Measurements from ENCODE around the gene FOXN3.

Gene FOXN3, protein sequence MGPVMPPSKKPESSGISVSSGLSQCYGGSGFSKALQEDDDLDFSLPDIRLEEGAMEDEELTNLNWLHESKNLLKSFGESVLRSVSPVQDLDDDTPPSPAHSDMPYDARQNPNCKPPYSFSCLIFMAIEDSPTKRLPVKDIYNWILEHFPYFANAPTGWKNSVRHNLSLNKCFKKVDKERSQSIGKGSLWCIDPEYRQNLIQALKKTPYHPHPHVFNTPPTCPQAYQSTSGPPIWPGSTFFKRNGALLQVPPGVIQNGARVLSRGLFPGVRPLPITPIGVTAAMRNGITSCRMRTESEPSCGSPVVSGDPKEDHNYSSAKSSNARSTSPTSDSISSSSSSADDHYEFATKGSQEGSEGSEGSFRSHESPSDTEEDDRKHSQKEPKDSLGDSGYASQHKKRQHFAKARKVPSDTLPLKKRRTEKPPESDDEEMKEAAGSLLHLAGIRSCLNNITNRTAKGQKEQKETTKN

DNA sequence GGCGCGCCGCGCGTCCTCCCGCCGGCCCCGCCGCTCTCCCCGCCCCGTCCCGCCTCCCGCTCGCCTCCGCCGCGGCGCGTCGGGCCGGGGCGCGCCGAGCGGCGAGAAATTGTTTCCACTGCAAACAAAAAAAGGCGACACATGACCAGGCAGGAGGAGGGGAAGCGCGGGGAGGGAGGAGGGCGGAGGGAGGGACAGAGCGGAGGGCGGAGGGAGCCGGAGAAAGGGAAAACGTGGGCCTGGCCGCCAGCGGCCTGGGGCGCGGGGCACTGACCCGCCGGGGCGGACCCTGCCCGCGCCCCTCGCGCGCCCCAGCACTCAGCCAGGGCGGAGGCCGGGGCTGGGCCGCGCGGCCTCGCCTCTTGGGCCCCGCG, at the start of gene FOXN3:
Gene FOXN3 (minus strand): TSS at position 143 of the 374 bp plus-strand sequence. CDS start 4,757 bp downstream, outside the sequence.
- peak; percentile 91 for DNase-seq

DNA sequence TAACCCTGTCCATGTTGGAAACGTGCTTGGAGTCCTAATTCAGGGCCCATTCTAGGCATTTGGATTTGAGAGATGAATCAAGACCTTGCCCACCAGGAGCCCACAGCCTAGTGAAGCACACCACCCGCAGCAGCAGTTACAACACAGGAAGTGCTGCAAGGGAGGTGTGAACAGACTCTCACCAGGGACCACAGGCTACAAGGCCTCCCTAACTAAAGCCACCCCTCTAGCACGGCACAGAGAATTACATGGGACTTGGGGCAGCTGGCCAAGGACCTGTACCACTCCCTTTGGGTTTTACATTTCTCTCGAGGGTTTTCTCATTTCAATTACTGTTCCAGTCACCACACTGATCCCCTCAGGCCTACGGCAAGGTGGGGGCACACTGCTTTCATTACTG, 49.5 kb upstream of the FOXN3 start:
- DNase-seq = no peak

DNA sequence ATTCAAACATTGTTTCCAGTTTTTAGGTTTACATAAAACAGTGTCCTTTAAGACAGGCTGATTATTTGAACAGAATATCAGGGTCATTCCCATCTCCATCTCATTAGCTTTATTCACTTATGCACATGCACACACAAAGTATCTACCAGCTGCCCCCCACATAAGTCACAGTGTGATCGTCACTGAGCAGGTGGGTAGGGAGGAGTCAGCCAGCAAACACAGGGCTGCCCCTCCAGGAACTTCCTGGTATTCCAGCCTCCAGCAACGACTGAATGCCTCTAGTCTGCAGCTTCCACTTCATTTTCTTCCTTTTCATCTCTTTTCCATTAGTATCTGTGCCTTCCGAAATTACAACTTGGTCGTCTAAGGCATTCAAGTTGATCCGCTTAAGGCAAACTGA, 48.8 kb upstream of the FOXN3 start:
- DNase-seq = no peak

DNA sequence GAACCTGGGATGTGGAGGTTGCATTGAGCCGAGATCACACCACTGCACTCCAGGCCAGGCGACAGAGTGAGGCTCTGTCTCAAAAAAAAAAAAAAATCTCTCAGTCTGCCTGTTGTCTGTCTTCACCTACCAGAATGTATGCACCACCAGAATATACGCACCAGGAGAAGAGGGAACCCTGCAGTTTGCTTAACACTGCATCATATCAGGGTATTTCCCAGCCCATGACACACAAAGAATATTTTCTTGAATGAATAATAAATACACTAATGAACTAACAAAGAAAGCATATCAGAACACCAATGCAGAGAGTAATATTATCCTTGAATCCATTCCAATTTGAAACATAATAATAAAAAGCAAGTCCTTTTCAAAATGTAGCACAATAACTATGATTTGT, 44.2 kb upstream of the FOXN3 start:
- no peak for DNase-seq

DNA sequence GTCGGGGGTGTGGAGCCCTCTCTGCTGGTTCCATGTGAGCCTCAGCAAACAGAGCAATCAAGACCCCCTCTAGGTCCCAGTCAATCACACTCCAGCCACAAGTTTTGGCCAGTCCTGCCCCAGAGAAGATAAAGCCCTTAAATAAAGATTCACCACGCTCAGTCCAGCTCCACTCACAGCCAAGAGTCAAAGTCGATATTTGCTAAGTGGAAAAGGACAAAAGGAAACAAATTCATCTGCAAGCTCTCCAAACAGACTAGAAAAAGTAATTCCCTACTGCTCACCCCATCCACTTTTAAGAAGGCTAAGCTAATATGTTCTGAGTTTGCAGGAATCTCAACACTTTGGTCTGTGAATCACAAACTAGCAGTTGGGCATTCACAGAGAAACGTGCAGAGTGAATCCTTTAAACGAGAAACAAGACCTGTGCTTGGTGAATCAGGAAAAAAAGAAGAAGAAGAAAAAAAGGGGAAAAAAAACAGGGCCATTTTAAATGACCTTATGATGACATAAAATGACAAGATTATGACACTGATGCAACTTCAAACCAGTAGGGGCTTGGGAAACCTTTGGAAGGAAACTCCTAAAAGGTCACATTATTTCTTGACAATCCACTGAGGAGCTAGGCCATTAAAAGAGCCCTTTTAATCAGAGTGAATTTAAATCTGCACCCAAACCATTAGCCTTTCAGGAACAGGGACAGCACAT, 41.8 kb upstream of the FOXN3 start:
- DNase-seq = no peak

DNA sequence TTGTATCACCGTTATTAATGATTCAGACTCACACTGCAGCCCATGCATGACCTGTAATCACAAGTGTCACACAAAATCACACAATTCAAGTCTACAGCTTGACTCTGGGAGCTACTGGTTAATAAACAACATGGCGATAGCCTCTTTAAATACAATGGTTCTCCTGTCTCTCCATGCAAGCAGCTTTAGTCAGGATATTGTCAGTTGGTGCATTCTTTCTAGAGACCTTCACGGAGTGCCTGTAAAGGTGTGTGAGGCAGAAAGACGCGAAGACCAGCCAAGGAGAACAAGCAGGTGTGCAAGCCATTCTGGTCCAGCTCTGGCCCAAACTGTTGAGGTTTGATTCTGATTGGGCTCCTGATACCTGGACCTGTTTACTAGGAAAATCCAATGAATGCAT, 40.0 kb upstream of the FOXN3 start:
- DNase-seq = no peak

DNA sequence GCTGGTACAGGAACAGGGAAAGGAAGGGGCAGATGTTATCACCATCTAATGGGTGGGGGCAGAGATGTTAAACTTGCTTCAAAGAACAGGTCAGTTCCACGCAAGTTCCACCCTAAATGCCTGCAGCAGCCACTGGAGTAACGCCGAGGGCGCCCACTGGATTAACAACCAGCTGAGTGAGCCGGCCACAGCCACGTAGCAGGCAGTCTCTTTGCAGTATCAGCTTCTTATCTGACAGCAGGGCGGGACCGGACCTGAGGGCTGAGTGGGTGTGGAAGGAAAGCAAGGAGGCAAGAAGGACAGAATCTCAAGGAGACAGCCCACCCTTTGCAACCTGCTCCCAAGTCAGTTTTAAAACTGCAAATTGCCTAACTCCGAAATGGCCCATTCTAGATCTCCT, 38.4 kb upstream of the FOXN3 start:
- DNase-seq = no peak

DNA sequence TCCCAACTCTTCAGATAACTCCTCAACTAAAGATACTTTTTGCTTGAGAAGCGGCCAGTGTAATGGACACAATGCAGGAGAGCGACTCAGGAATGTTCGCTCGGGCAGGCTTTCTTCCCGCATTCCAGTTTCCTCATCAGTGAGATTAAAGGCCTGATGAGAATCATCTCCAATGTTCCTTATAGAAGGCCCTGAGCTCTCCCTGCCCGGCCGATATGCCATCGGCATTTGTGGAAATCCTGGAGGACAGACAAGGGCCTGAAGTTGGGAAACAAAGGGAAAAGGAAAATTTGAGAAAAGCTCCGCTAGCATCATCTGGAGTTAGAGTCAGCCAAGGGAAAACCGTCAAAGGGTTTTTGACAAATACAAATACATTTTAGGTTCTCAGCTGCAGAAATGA, 38.0 kb upstream of the FOXN3 start:
- no peak for DNase-seq

DNA sequence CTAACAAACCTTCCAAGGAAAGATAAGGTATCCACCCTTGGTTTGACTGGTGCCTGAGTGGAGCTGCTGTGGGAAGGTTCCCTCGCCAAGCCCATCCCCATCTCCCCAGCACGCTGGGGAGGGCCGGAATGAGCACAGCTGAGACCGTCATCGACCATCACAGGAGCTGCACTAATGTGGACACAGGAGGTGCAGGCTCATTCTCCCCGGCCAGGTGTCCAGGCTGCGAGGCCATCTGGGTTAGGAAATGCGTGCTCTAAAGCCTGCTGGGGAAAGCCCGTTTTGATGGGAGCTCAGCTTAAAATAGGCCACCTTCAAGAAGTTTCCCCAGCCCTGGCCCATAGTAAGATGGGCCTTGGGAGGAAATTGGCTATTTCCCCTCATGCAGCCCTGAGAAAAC, 35.2 kb upstream of the FOXN3 start:
- DNase-seq = no peak

DNA sequence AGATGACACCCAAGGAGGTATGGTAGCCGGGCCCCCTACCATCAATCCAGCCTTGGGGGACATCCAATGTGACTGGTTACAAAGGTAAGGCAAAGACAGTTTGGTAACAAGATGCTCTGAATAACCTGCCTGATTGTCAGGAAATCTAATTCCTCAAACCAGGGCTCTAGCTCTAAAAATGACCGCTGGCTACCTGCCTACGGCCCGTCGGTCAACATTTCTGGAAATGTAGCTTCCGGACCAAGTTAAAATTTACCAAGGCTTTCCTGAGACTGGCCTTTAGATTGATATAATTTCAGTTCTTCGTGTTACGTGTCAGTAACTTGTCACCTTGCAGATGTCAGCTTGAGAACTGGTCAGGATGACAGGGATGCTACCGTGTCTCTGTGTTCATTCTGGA, 34.2 kb upstream of the FOXN3 start:
- DNase-seq = no peak

DNA sequence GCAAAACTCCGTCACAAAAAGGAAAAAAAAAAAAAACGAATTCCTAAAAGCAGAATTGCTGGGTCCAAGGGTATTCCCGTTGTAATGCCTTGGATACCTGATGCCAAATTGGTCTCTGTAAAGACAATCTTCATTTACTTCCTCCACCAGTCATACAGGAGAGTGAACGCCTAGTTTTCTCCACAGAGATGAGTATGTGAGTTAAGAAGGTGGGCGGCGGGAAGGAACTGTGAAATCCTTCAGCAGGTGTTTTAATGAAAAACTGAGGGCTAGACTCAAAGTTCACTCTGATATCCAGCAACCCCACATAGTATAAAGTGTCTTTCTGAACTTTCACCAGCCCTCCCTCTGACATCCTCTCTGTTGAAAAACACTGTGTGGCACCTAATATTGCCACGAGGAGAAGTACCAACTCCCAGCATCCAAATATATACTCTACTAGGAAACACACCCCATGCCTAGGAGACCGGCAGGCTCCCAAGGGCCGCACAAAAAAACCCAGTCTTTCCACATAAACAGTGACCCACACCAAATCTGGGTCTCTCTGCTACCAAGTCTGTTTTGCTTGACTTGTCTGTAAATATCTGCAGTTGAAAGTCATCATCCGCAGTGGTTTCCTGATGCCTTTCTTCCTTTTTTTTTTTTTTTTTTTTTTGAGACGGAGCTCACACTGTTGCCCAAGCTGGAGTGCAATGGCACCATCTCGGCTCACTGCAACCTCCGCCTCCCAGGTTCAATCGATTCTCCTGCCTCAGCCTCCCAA, 30.3 kb upstream of the FOXN3 start:
- DNase-seq = no peak

DNA sequence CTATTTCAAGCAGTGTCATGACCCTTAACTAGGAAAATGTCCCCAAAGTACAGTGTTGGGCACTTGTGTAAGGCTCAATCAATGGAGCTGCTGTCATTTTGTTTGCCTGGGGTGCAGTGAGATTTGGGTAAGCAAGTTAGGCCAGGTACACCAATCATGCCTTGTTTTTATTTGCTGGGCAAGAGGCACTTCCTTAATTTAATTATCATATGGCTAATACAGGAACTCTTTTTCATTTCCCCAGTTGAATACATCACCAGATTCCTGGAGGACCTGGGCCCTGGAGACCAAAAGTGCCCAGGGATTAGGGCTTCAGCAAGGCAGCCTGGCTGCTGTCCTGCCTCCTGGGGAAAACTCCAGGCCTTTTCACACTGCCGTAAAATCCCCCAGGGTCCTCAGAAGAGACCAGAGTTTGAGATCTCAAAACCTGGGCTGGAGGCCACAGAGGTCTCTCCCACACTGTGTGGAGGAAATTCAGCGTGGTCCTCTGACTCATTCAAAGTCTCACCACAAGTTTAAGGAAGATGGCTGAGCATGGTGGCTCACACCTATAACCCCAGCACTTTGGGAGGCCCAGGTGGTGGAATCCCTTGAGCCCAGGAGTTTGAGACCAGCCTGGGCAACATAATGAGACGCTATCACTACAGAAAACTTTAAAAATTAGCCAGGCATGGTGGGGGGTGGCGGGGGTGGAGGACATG, 28.4 kb upstream of the FOXN3 start:
- no peak for DNase-seq

DNA sequence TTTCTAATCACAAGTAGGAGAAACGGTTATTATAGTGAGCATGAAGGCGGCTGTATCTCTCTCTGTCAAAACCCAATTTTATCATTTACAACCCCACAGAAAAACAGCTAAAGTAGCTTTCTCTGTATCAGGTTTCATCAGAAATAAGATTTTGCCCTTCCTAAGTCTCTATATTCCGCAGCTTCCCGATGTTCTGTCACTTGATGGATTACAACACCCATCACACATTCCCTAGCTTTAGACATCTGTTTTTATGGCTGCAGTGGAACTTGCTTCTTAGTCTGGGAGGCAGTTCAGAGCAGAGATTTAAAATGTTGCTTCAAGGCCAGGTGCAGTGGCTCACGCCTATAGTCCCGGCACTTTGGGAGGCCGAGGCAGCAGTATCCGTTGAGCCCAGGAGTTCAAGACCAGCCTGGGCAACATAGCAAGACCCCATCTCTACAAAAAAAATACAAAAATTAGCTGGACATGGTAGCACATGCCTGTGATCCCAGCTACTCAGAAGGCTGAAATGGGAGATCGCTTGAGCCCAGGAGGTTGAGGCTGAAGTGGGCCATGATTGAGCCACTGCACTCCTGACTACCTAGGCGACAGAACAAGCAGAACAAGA, 27.6 kb upstream of the FOXN3 start:
- DNase-seq = no peak

DNA sequence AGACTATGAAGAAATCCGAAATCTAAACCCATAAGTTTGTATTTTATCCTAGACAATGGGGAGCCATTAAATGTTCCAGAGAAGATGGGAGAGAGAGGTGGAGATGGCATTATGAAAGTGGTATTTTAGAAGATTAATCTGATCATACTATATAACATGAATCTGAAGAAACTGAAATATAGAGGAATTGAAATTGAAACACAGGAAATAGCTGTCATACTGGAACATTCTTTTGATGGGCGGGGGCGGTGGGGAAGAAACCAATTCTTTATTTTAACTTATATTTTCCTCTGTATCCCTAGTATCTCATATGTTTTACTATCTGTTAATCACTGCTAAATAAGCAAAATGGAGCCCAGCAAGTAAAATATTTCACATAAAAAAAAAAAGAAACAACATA, 27.0 kb upstream of the FOXN3 start:
- no peak for DNase-seq

DNA sequence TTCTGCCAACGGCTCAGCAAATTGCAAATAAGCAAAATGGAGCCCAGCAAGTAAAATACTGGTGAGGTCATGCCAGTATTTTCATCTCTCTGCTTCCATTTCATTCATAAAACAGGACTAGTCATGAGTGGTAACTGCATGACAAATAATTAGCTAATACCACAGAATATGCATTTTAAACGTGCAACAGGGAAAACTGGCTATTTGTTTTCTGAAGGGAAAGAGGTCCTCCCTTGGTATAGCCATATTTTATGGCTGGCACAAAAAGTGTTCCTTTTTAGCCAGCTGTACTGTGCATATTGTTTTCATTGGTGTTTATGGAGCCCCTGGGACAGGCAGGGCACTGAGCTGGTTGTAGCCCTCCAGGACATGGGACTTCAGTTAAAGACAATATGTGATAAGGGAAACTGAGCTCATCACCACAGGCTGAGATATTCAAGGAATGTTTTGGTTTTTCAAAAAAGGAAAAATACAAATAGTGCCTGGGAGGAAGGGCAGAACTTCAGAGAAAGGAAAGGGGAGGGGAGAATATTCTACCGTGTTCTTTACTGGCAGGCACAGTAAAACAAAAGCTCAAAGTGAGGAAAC, 26.1 kb upstream of the FOXN3 start:
- DNase-seq = no peak

DNA sequence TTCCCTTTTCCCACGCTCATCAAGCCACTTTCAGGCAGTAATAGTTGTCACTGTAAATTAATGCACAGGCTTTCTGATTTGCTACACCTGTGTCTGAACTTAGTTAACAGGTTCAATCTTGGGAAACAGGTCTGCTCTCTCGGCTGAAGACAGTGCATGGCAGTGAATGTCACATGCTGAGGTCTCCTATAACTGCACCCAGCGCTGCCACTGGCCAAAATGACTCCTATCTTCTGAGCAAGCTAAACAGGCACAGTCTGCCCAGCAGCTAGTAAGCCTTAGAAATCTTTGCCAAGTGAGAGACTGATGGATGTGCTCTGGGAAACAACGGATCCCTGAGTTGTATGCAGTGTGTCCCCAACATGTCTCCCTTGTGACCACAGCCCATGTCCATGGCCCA, 25.2 kb upstream of the FOXN3 start:
- no peak for DNase-seq

DNA sequence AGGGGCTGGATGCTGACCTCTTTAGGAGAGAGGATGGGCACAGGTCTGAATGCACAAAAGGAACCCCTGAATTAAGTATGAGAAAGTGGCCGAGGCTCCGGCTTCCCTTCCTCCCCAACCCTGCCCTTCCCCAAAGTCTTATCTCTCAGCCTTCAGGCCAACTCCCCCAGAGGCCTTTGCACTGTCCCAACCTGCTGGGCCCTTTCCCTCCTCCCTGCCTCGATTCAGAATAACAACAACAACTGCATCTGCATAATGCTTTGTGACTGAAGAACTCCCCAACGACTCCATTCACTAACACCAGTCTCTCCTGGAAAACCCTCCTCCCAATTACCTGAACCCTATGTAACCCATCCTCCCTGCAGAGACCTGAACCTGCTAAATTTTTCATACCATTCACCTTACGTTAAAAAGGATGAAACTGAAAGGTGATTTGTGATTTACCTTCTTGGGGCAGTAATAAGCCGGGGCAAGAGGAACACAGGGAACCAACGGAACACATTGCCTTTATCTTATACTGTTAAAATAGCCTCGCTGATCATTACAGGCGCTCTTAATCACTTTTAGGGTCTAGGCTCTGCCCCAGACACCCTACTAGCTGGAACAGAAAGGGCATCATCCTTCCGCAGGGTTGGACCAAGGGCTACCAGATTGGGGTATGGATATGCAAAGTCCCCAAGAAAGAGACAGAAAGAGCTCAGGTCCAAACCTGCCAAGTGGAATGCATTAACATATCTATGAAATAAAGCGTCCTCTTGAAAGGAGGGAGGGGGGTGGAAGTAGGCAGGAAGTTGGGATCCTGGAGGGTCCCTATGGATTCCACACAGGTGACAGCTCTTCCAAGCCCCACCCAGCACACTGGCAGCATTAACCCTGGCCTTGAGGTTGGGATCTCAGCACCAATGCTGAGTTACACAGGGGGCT, 24.2 kb upstream of the FOXN3 start:
- no peak for DNase-seq

DNA sequence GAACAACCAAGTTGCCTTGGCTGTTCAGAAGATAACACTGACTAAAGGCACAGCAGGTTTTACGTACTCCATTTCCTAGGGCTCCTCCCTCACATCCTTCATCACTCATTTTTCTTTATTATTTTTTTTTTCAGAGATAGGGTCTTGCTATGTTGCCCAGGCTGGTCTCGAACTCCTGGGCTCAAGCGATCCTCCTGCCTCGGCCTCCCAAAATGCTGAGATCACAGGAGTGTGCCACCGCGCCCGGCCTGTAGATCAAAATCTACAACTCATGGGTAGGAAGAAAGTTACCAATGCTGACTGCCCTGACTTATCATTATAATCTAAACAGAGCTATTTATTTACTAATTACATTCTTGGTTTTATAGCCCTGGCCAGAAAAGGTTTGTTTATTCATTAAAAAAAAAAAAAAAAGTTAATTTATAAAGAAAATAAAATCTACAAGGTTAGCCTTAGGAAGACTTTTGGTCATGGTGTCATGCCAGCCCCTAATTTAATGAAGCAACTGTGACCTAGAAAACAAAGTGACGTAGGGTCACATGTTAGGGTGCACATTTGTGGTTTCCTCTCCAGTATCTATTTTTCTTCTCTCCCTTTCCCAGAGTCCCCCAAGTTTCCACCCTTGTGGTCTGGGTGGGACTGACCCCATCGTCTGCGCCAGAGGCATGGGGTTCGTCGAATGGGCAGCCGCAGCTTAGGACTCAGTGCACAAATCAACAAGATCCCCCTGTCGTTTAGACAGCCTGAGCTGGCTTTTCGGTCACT, 19.0 kb upstream of the FOXN3 start:
- no peak for DNase-seq

DNA sequence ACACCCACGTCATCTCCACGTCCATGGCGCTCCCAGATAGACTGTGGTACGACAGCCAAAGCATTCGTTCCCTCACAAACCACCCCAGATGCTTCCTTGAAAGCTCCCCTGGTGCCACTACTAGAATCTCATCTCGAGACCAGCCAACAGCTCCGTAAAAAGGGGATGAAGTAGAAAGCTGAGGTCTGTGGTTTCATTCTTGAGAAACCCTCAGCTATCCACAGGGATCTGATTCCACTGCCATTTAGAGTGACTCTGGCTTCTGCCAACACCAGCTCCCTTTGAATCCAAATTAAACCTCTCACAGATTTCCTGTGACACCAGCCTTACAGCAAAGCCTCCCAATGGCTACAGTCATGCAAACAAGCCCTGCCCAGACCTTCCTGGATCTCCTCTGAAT, 18.5 kb upstream of the FOXN3 start:
- no peak for DNase-seq

DNA sequence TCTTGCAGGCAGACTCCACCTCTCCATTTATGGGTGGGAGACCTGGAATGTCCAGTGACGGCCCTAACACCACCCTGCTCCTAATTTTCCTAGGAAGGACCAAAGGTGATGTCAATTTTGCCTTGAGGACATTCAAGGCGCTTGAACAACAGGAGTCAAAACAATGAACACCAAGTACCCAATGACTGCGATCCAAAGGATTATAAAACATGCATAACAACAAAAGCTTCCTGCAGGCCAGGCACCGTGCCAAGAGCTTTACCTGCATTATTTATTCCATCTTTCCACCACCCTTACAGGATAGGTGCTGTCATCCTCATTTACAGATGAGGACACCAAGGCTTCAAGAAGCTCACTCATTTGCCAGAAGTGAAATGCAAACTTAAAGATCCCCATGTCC, 15.2 kb upstream of the FOXN3 start:
- no peak for DNase-seq
